Activated B cell treated with CpG ODN at 0.5 μM for 24 hours (primary cell): ENCODE data around the gene SDHC. TPM values are rescaled to one million over a fixed set of nuclear protein-coding genes. Genes with fewer than 3 reads are reported as not detected.

Experiments
- ATAC-seq: fragments of 200-7000 bp; cut with Tn5 transposase; one replicate; pipeline ENCODE4 v1.10.0; 2021; ENCODE audit warnings: low read depth, mild to moderate bottlenecking, moderate library complexity
- CTCF ChIA-PET: fragments of 350-600 bp; sonication (Branson Sonifier 250); formaldehyde crosslinking; loops from one replicate; lab custom pipeline; 2021; ENCODE audit warnings: antibody characterized with exemption; lab: Charles Lee
- POLR2A ChIA-PET: fragments of 350-600 bp; sonication (Branson Sonifier 250); formaldehyde crosslinking; loops from one replicate; lab custom pipeline; 2021; ENCODE audit warnings: antibody characterized with exemption; lab: Charles Lee
- DNase-seq: peaks from one replicate; pipeline ENCODE4 v3.0.0; 2022
- H3K27ac Mint-ChIP-seq: one replicate; pipeline ENCODE4 v1.8.0; 2020; ENCODE audit warnings: mixed read lengths
- H3K27me3 Mint-ChIP-seq: one replicate; pipeline ENCODE4 v1.8.0; 2021; ENCODE audit warnings: mixed read lengths
- H3K36me3 Mint-ChIP-seq: one replicate; pipeline ENCODE4 v1.8.0; 2021; ENCODE audit warnings: low read depth, mixed read lengths
- H3K4me1 Mint-ChIP-seq: one replicate; pipeline ENCODE4 v1.8.0; 2021; ENCODE audit warnings: mixed read lengths
- H3K4me3 Mint-ChIP-seq: one replicate; pipeline ENCODE4 v1.8.0; 2020; ENCODE audit warnings: mild to moderate bottlenecking, mixed read lengths
- H3K9me3 Mint-ChIP-seq: one replicate; pipeline ENCODE4 v1.8.0; 2020; ENCODE audit warnings: mixed read lengths
- CTCF ChIP-seq: fragments of 200-600 bp; IDR thresholded peaks from one replicate; pipeline ENCODE4 v1.8.0; 2022; ENCODE audit warnings: antibody characterized with exemption, mild to moderate bottlenecking
- intact Hi-C: fragments of 100-400 bp; cut with micrococcal nuclease; formaldehyde crosslinking; loops from one replicate; pipeline ENCODE4 v1.15.1; 2024
- total RNA-seq: library from RNA; stranded (reverse); gene quantifications from 2 replicates; pipeline ENCODE4 v1.2.3, GENCODE V29; 2022

The SDHC gene
- total RNA-seq, 1 donor from 2014 or later = 160 TPM

- TF ChIP-seq CTCF = no peak
- Mint-ChIP-seq H3K9me3 (no peaks in the 10 kb centered on the region), H3K27ac (no peak overlapping the region), H3K36me3 (peaks cover 57% of the 10 kb centered on the region), H3K4me1 (peaks cover 2% of the 10 kb centered on the region), H3K4me3 (no peak overlapping the region), H3K27me3 (no peaks in the 10 kb centered on the region)
- intact Hi-C loops = no loop called here
- ATAC-seq = no peak
- ChIA-PET CTCF (no interaction called here), POLR2A (no interaction called here)
- DNase-seq = no peak
Observed at GRCh38 chr1:161342821-161343220, 28.6 kb downstream of the SDHC start.

GRCh38 chr1:161350671-161351070 is 36.5 kb downstream of the SDHC start:
- Mint-ChIP-seq H3K36me3 (peaks cover 33% of the 10 kb centered on the region), H3K9me3 (no peaks in the 10 kb centered on the region), H3K27me3 (no peaks in the 10 kb centered on the region), H3K27ac (no peak overlapping the region), H3K4me3 (no peak overlapping the region), H3K4me1 (peaks cover 4% of the 10 kb centered on the region)
- ATAC-seq = no peak
- TF ChIP-seq CTCF = no peak
- DNase-seq = no peak
- intact Hi-C loops = no loop called here
- ChIA-PET CTCF (no interaction called here), POLR2A (no interaction called here)

GRCh38 chr1:161351482-161351881 is 37.3 kb downstream of the SDHC start:
- CTCF ChIA-PET = no interaction called here
- POLR2A ChIA-PET = no interaction called here

GRCh38 chr1:161357073-161357472 is 42.9 kb downstream of the SDHC start:
- DNase-seq (no peak), ATAC-seq (no peak)
- ChIA-PET CTCF (interaction anchor here (1.8 kb wide), 1 partner anchor 25 kb away, joined by 5 read pairs; no protein-coding TSS in a partner anchor), POLR2A (no interaction called here)
- peaks cover 48% of the 10 kb centered on the region for H3K36me3 Mint-ChIP-seq
- no peak overlapping the region for H3K4me3 Mint-ChIP-seq
- TF ChIP-seq CTCF = no peak
- H3K27ac Mint-ChIP-seq = no peak overlapping the region
- no peaks in the 10 kb centered on the region for H3K9me3 Mint-ChIP-seq
- no peaks in the 10 kb centered on the region for H3K27me3 Mint-ChIP-seq
- peaks cover 3% of the 10 kb centered on the region for H3K4me1 Mint-ChIP-seq
- intact Hi-C loops = no loop called here

More at GRCh38 chr1:161351482-161351881, 37.3 kb downstream of the SDHC start:
- Mint-ChIP-seq H3K36me3 (peaks cover 33% of the 10 kb centered on the region), H3K27me3 (no peaks in the 10 kb centered on the region), H3K4me3 (no peak overlapping the region), H3K9me3 (no peaks in the 10 kb centered on the region), H3K27ac (no peak overlapping the region), H3K4me1 (peaks cover 7% of the 10 kb centered on the region)
- no peak for TF ChIP-seq CTCF
- no peak for ATAC-seq
- intact Hi-C loops = no loop called here
- no peak for DNase-seq

GRCh38 chr1:161359291-161359690 is 45.1 kb downstream of the SDHC start:
- DNase-seq (no peak), ATAC-seq (no peak)
- no peak for TF ChIP-seq CTCF
- Mint-ChIP-seq H3K27me3 (no peaks in the 10 kb centered on the region), H3K36me3 (peaks cover 50% of the 10 kb centered on the region), H3K4me3 (no peak overlapping the region), H3K9me3 (no peaks in the 10 kb centered on the region), H3K27ac (no peak overlapping the region), H3K4me1 (peaks cover 3% of the 10 kb centered on the region)
- ChIA-PET CTCF (no interaction called here), POLR2A (interaction anchor here (1.2 kb wide), 1 partner anchor 15 kb away, joined by 9 read pairs; no protein-coding TSS in a partner anchor)
- intact Hi-C loops = no loop called here
